Motor neuron (in vitro differentiated cells): ENCODE measurements around the gene ZNF69. TPM values are rescaled to one million over a fixed set of nuclear protein-coding genes. Genes with fewer than 3 reads are reported as not detected.
"Not testable (repeated sequence)": the region's sequence is repeated elsewhere in the genome, so short reads cannot be mapped to it uniquely, and the experiment has no call there.

Experiments
- ATAC-seq, 8 experiments: fragments of 200-7000 bp; cut with Tn5 transposase; replicated peaks in 6 of 8; 2 replicates each; pipeline ENCODE4 v1.8.0; 2021; ENCODE audit warnings: mild to moderate bottlenecking in 8 of 8, moderate library complexity in 8 of 8
- H3K27ac ChIP-seq, 2 donors: fragments of 250-450 bp; sonication (Bioruptor Pico); 2 replicates each; pipeline ENCODE4 v1.9.0; 2021; ENCODE audit warnings: antibody characterized with exemption in 2 of 2, mild to moderate bottlenecking in 2 of 2, moderate library complexity in 1 of 2
- H3K4me1 ChIP-seq, 2 donors: fragments of 250-450 bp; sonication (Bioruptor Pico); replicated peaks in 1 of 2; 2 replicates each; pipeline ENCODE4 v1.6.1; 2021; ENCODE audit warnings: antibody characterized with exemption in 2 of 2, mild to moderate bottlenecking in 2 of 2, moderate library complexity in 1 of 2
- H3K4me3 ChIP-seq, 5 donors: fragments of 250-450 bp; sonication (Bioruptor Pico); 2 replicates each; pipeline ENCODE4 v1.9.0; 2021; ENCODE audit warnings: antibody characterized with exemption in 5 of 5, mild to moderate bottlenecking in 5 of 5, moderate library complexity in 4 of 5
- WGBS, 10 experiments: fragments of 450-650 bp; shearing (Covaris generic); methylation state at CpG; one replicate each; pipeline ENCODE4 v1.0.0; 2022; 5-methylcytosine and 5-hydroxymethylcytosine counted together
- in situ Hi-C, 9 experiments: fragments of 400-800 bp; cut with MboI; loops; one replicate each; pipeline ENCODE4 v1.15.0; 2021; ENCODE audit warnings: low sequenced_read_pairs in 9 of 9, low pct_unique_long_range_greater_than_20kb in 2 of 9; ENCODE audit not compliant: unreplicated experiment in 9 of 9
- total RNA-seq, 8 experiments: library from RNA; unstranded; fragments of 300-600 nt; gene quantifications; 2 replicates each; pipeline versions ENCODE4 v1.2.3 to v1.2.4, GENCODE V29; 2022

The ZNF69 gene
- total RNA-seq = 10 to 100 TPM in 3 of 8 experiments, 1 to 10 TPM in 5; 2.3 to 13.7 (median 8.5) TPM

DNA sequence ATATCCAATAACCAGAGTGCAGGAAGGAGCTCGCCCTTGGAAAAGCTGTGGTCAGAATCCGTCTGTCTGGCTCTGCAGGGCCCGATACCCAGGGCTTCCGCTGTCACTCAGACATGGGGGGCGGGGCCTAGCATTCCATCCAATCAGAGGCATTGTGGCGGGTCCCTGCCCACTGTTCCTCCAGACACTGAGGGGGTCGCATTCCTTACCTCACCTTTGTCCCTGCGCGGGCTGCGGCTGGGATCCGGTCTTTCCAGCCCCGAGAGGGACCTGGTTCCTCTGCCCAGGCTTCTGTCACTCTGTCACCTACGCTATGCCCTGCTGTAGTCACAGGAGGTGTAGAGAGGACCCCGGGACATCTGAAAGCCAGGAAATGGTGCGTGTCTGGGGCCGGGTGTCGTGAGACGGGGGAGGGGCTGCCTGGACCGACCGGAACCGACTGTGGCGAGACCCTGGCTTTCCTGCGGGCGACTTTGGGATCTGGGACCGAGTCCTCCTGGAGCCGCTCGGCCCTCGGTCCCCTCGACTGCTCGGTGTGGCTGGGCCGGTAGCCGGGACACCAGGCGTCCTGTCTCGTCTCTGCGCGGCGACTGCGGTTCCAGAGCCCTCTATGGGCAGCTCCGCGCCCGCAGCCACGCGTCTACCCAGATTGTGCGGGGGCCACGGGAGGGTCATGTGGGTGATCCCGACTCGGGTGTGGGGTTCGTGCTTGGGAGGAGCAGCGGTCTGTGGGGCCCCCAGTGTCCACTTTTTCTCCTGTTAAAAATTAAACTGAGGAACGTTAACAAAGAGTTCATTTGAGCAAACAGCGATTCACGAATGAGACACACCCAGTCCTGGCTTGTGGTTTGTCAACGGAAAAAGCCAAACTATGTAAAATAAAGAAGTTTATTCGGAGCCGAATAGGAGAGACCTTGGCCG lies at the start of gene ZNF69:
Gene ZNF69, plus strand, starts transcription at position 172 of the 921 bp plus-strand sequence. Its CDS starts 142 bp downstream, at position 314.
- in situ Hi-C loops = no loop called here
- Histone ChIP-seq H3K27ac (peak within 1 kb of the TSS; percentile 70 to 86), H3K4me1 (peaks cover 8 to 10% of the 10 kb centered on the region in 2 donors), H3K4me3 (peak within 1 kb of the TSS; percentile 53 to 83 (median 79))
- ATAC-seq = peak; percentile 93 to 99 (median 98)
- WGBS, 10 experiments = 0 to 10% (median 2%) methylated on average over 1 to 12 of the region's 56 CpGs; no CpG with 5 or more reads in 2 of the 10 experiments

GRCh38 chr19:11843722-11844121 lies 43.9 kb upstream of the ZNF69 start:
- Histone ChIP-seq H3K27ac (no peak overlapping the region), H3K4me1 (peaks cover 3 to 7% of the 10 kb centered on the region in 2 donors), H3K4me3 (no peak overlapping the region)
- WGBS, 10 experiments = 14 to 31% (median 30%) methylated on average over 1 to 2 of the region's 2 CpGs; no CpG with 5 or more reads in 7 of the 10 experiments
- peak in 5 of 8 experiments; percentile 11 to 53 (median 30) for ATAC-seq
- in situ Hi-C loops = no loop called here

DNA sequence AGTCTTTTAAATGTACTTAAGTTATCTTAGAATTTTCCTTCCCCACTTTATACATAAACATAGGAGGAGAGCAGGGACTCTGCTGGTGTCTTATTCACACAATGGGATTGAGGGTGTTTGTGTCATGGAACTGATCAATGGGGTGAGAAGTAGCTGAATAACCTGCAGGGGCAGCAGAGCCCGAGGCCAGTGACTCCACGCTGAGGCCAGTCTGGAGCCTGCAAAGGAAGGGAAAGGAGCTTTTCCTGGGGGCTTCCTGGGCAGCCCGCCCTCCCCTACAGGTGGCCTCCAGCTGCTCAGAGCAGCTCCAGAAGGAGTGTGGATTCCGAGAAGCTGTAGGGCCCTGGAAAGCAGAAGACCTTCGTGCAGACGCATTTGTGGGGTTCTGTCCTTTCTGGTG lies 40.0 kb upstream of the ZNF69 start:
- peaks cover 7 to 11% of the 10 kb centered on the region in 2 donors for H3K4me1 ChIP-seq
- WGBS, 10 experiments = 9 to 80% (median 47%) methylated on average over 1 to 4 of the region's 6 CpGs; no CpG with 5 or more reads in 7 of the 10 experiments
- peak in 2 of 8 experiments; percentile 5 to 10 for ATAC-seq
- H3K27ac ChIP-seq, H3K4me3 ChIP-seq, in situ Hi-C loops: not testable (repeated sequence)

DNA sequence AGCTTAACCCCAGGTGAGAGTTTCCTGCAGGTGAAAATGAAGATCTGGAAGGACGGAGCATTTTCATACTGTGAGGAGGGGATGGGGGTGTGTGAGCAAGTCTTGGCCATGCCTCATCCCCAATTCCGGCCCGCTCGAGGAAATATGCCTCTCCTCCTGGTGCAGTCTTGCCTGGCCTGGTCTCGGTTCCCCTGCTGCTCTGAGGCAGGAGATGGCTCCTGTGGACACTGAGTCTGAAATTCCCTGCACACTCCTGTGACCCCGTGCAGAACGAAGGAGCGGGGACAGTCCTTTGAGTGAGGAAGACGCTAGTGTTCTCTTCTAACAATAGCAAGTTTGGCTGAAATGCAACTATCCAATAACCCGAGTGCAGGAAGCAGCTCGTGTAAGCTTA lies 39.4 kb upstream of the ZNF69 start:
- Histone ChIP-seq H3K4me3 (peak overlapping the region; percentile 50 to 79 (median 71)), H3K4me1 (peaks cover 7 to 11% of the 10 kb centered on the region in 2 donors), H3K27ac (peak overlapping the region; percentile 2 to 39)
- in situ Hi-C loops = no loop called here
- WGBS, 10 experiments = 46 to 100% (median 60%) methylated on average over 1 to 11 of the region's 11 CpGs; no CpG with 5 or more reads in 5 of the 10 experiments
- peak in 4 of 8 experiments; percentile 5 to 32 (median 29) for ATAC-seq

DNA sequence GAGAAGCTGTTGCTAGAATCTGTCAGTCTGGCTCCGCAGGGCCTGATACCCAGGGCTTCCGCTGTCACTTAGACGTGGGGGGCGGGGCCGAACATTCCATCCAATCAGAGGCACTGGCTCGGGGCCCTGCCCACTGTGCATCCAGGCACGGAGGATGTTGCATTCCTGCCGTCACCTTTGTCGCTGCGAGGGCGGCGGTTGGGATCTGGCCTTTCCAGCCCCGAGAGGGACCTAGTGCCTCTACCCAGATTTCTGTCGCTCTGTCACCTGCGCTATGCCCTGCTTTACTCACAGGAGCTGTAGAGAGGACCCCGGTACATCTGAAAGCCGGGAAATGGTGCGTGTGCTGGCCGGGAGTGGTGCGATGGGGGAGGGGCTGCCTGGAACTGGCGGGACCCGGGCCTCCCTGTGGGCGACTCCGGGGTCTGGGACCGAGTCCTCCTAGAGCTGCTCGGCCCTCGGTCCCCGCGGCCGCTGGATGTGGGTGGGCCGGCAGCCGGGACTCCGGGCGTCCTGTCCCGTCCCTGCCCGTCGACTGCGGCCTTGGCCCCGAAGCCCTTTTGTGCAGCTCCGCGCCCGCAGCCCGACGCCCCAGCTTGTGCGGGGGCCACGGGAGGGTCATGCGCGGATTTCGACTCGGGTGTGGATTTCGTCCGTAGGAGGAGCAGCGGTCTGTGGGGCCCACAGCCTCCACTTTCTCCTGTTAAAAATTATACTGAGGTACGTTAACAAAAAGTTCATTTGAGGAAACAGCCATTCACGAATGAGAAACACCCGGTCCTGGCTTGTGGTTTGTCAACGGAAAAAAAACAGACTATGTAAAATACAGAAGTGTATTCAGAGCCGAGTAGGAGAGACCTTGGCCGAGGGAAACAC lies 38.8 kb upstream of the ZNF69 start, which contains the start of gene ZNF439:
Gene ZNF439, plus strand, starts transcription at position 133 of the 876 bp plus-strand sequence. Its CDS starts 142 bp downstream, at position 275.
- H3K27ac ChIP-seq = peak within 1 kb of the TSS; percentile 72 to 80
- peak; percentile 96 to 99 (median 99) for ATAC-seq
- 0 to 50% (median 5%) methylated on average over 1 to 23 of the region's 59 CpGs; no CpG with 5 or more reads in 1 of the 10 experiments for WGBS, 10 experiments
- H3K4me1 ChIP-seq = peaks cover 7 to 11% of the 10 kb centered on the region in 2 donors
- in situ Hi-C loops = no loop called here
- H3K4me3 ChIP-seq = peak within 1 kb of the TSS; percentile 50 to 79 (median 71)

- peak overlapping the region in 1 of 5 donors; percentile 71 for H3K4me3 ChIP-seq
- in situ Hi-C loops, ATAC-seq, H3K27ac ChIP-seq: not testable (repeated sequence)
- 57 to 100% (median 89%) methylated on average over 1 to 4 of the region's 4 CpGs; no CpG with 5 or more reads in 3 of the 10 experiments for WGBS, 10 experiments
- peaks cover 7 to 11% of the 10 kb centered on the region in 2 donors for H3K4me1 ChIP-seq
Observed at GRCh38 chr19:11850289-11850688, 37.3 kb upstream of the ZNF69 start.

GRCh38 chr19:11853358-11853757 lies 34.2 kb upstream of the ZNF69 start:
- ATAC-seq = no peak
- Histone ChIP-seq H3K27ac (no peak overlapping the region), H3K4me3 (no peak overlapping the region), H3K4me1 (peaks cover 4 to 5% of the 10 kb centered on the region in 2 donors)
- 25 to 80% (median 67%) methylated on average over 2 to 3 of the region's 3 CpGs; no CpG with 5 or more reads in 6 of the 10 experiments for WGBS, 10 experiments
- in situ Hi-C loops = no loop called here

DNA sequence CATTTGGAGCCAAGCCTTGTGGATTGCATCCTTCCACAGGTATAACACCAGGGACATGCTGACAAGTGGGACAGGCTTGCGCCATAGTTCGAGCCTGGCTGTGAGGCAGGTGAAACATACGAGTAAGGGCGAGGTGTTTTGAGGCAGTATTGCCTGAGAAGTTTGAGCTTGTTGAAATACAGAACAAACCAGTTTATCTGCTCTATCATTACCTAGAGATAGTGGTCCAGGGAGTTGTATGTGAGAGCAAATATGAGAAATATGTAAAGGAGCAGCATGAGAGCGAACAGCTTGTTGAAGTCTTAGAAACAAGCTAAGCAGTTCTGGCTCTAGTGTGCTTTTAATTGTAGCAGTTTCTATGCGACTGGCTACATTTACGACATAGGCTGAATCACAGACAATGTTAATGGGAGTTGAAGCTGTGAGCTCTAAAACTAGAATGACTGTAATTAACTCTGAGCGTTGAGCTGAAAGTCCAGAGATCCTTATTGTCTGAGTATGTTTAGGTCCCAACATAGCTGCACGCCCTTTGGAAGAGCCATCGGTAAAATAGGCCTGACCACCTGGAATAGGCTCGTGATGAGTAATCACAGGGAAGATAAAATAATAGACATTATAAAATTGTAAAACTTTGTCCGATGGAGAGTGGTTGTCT lies 30.9 kb upstream of the ZNF69 start:
- ATAC-seq = no peak
- Histone ChIP-seq H3K4me3 (no peak overlapping the region), H3K4me1 (no peaks in the 10 kb centered on the region), H3K27ac (no peak overlapping the region)
- 74 to 100% (median 89%) methylated on average over 2 to 12 of the region's 12 CpGs for WGBS, 10 experiments
- in situ Hi-C loops = no loop called here

- in situ Hi-C loops = no loop called here
- 44 to 100% (median 81%) methylated on average over 1 to 5 of the region's 7 CpGs; no CpG with 5 or more reads in 3 of the 10 experiments for WGBS, 10 experiments
Observed at GRCh38 chr19:11860721-11861120, 26.9 kb upstream of the ZNF69 start.

DNA sequence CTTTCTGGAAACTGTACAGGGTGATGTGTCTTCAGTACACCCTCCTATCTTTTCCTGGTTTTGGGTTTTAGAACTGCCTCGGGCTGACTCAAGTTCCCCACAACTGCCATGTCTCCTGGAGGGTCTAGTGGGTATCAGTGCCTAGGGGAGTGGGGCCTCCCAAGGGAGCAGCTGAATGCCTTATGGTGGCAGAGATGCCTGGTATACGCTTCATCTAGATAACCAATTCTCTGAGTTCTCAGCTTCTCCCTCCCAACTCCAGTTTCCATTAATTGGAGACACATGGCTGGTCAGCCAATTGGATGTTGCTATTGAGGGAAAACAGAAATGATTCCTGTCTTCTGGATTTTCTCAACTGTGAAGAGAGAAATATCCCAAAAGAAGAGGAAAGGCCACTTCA lies 26.3 kb upstream of the ZNF69 start:
- Histone ChIP-seq H3K4me3 (no peak overlapping the region), H3K4me1 (no peaks in the 10 kb centered on the region), H3K27ac (no peak overlapping the region)
- 0 to 100% (median 66%) methylated on average over 1 to 2 of the region's 2 CpGs; no CpG with 5 or more reads in 4 of the 10 experiments for WGBS, 10 experiments
- ATAC-seq = no peak
- in situ Hi-C loops = no loop called here

More at GRCh38 chr19:11860721-11861120, 26.9 kb upstream of the ZNF69 start:
- Histone ChIP-seq H3K4me1 (no peaks in the 10 kb centered on the region), H3K4me3 (no peak overlapping the region), H3K27ac (no peak overlapping the region)
- no peak for ATAC-seq

GRCh38 chr19:11867766-11868165 lies 19.8 kb upstream of the ZNF69 start:
- H3K4me1 ChIP-seq, ATAC-seq, H3K27ac ChIP-seq, H3K4me3 ChIP-seq, in situ Hi-C loops: not testable (repeated sequence)
- WGBS, 10 experiments = 73 to 98% (median 92%) methylated on average over 1 to 4 of the region's 4 CpGs; no CpG with 5 or more reads in 1 of the 10 experiments

GRCh38 chr19:11868188-11868587 lies 19.4 kb upstream of the ZNF69 start:
- 71 to 94% (median 84%) methylated on average over 2 to 8 of the region's 8 CpGs for WGBS, 10 experiments
- no peak overlapping the region for H3K27ac ChIP-seq
- H3K4me1 ChIP-seq = no peaks in the 10 kb centered on the region
- no peak for ATAC-seq
- no peak overlapping the region for H3K4me3 ChIP-seq
- in situ Hi-C loops = no loop called here
